Activated CD4-positive, alpha-beta memory T cell treated with anti-CD3 and anti-CD28 coated beads for 36 hours (primary cell): ENCODE data around the gene INMT. TPM values are rescaled to one million over a fixed set of nuclear protein-coding genes. Genes with fewer than 3 reads are reported as not detected.
A peak's percentile ranks its signal among the peaks of the same experiment; 100 is the strongest.

Experiments used
- CTCF ChIA-PET: fragments of 350-600 bp; sonication (Branson Sonifier 250); formaldehyde crosslinking; loops from one replicate; lab custom pipeline; 2021; ENCODE audit warnings: antibody characterized with exemption, inconsistent platforms; lab: Charles Lee
- POLR2A ChIA-PET: fragments of 350-600 bp; sonication (Branson Sonifier 250); formaldehyde crosslinking; loops from one replicate; lab custom pipeline; 2021; ENCODE audit warnings: antibody characterized with exemption; lab: Charles Lee
- DNase-seq: peaks from one replicate; pipeline ENCODE4 v3.0.0-alpha.2; 2020
- H3K27ac Mint-ChIP-seq: one replicate; pipeline ENCODE4 v1.8.0; 2021; ENCODE audit warnings: mixed read lengths
- H3K27me3 Mint-ChIP-seq: one replicate; pipeline ENCODE4 v1.8.0; 2021; ENCODE audit warnings: mixed read lengths
- H3K36me3 Mint-ChIP-seq: one replicate; pipeline ENCODE4 v1.8.0; 2021; ENCODE audit warnings: mixed read lengths
- H3K4me1 Mint-ChIP-seq: one replicate; pipeline ENCODE4 v1.8.0; 2021; ENCODE audit warnings: low read depth, mixed read lengths
- H3K4me3 Mint-ChIP-seq: one replicate; pipeline ENCODE4 v1.8.0; 2021; ENCODE audit warnings: mild to moderate bottlenecking, mixed read lengths
- H3K9me3 Mint-ChIP-seq: one replicate; pipeline ENCODE4 v1.8.0; 2021; ENCODE audit warnings: mixed read lengths
- intact Hi-C: fragments of 100-400 bp; cut with micrococcal nuclease; formaldehyde crosslinking; loops from one replicate; pipeline ENCODE4 v1.15.1; 2023
- total RNA-seq, 2 experiments: library from RNA; stranded (reverse); gene quantifications; one replicate each; pipeline ENCODE4 v1.2.3, GENCODE V29; 2021

Gene INMT
- total RNA-seq, 2 experiments from 2014 or later: not detected

- intact Hi-C loops: no loop called here
- ChIA-PET CTCF (no interaction called here), POLR2A (no interaction called here)
- H3K27me3 Mint-ChIP-seq: peaks cover 9% of the 10 kb centered on the region
- H3K27ac Mint-ChIP-seq: no peak overlapping the region
- H3K4me3 Mint-ChIP-seq: no peak overlapping the region
- no peak for DNase-seq
- H3K4me1 Mint-ChIP-seq: no peaks in the 10 kb centered on the region
- no peaks in the 10 kb centered on the region for H3K36me3 Mint-ChIP-seq
- H3K9me3 Mint-ChIP-seq: no peaks in the 10 kb centered on the region
Measured at GRCh38 chr7:30755384-30756154, 3.6 kb downstream of the INMT start.

- no peaks in the 10 kb centered on the region for H3K36me3 Mint-ChIP-seq
- H3K27me3 Mint-ChIP-seq: peaks cover 9% of the 10 kb centered on the region
- DNase-seq: no peak
- H3K4me1 Mint-ChIP-seq: no peaks in the 10 kb centered on the region
- no peaks in the 10 kb centered on the region for H3K9me3 Mint-ChIP-seq
- no peak overlapping the region for H3K27ac Mint-ChIP-seq
- ChIA-PET CTCF (no interaction called here), POLR2A (no interaction called here)
- intact Hi-C loops: no loop called here
- no peak overlapping the region for H3K4me3 Mint-ChIP-seq
Measured at GRCh38 chr7:30757342-30757692, 5.4 kb downstream of the INMT start.

- Mint-ChIP-seq H3K4me1 (no peaks in the 10 kb centered on the region), H3K9me3 (no peaks in the 10 kb centered on the region), H3K27ac (no peak overlapping the region), H3K27me3 (peaks cover 9% of the 10 kb centered on the region), H3K36me3 (no peaks in the 10 kb centered on the region), H3K4me3 (no peak overlapping the region)
- POLR2A ChIA-PET: no interaction called here
- CTCF ChIA-PET: interaction anchor here (1.2 kb wide), 1 partner anchor 21 kb away, joined by 3 read pairs; no protein-coding TSS in a partner anchor
- DNase-seq: no peak
- intact Hi-C loops: no loop called here
Measured at GRCh38 chr7:30760514-30761213, 8.7 kb downstream of the INMT start.

- Mint-ChIP-seq H3K9me3 (no peaks in the 10 kb centered on the region), H3K4me3 (no peak overlapping the region), H3K27ac (no peak overlapping the region), H3K36me3 (no peaks in the 10 kb centered on the region), H3K27me3 (peaks cover 9% of the 10 kb centered on the region), H3K4me1 (no peaks in the 10 kb centered on the region)
- CTCF ChIA-PET: interaction anchor here (1.2 kb wide), 1 partner anchor 21 kb away, joined by 3 read pairs; no protein-coding TSS in a partner anchor
- intact Hi-C loops: no loop called here
- DNase-seq: no peak
- POLR2A ChIA-PET: no interaction called here
Measured at GRCh38 chr7:30761214-30762156, 9.6 kb downstream of the INMT start.

- ChIA-PET CTCF (no interaction called here), POLR2A (no interaction called here)
- Mint-ChIP-seq H3K9me3 (no peaks in the 10 kb centered on the region), H3K27ac (no peak overlapping the region), H3K4me3 (no peak overlapping the region), H3K36me3 (no peaks in the 10 kb centered on the region), H3K4me1 (no peaks in the 10 kb centered on the region), H3K27me3 (peaks cover 4% of the 10 kb centered on the region)
- intact Hi-C loops: no loop called here
- no peak for DNase-seq
Measured at GRCh38 chr7:30764030-30764975, 12.4 kb downstream of the INMT start.

- POLR2A ChIA-PET: no interaction called here
Measured at GRCh38 chr7:30765408-30765807, 13.5 kb downstream of the INMT start.

GRCh38 chr7:30770845-30771173 lies 18.9 kb downstream of the INMT start:
- peak overlapping the region; percentile 74 for H3K4me3 Mint-ChIP-seq
- ChIA-PET POLR2A (no interaction called here), CTCF (no interaction called here)
- no peak for DNase-seq
- intact Hi-C loops: no loop called here
- no peak overlapping the region for H3K27ac Mint-ChIP-seq
- H3K4me1 Mint-ChIP-seq: peaks cover 3% of the 10 kb centered on the region
- H3K27me3 Mint-ChIP-seq: no peaks in the 10 kb centered on the region
- H3K36me3 Mint-ChIP-seq: no peaks in the 10 kb centered on the region
- no peaks in the 10 kb centered on the region for H3K9me3 Mint-ChIP-seq

More at GRCh38 chr7:30765408-30765807, 13.5 kb downstream of the INMT start:
- no peak for DNase-seq
- H3K4me3 Mint-ChIP-seq: no peak overlapping the region
- H3K27me3 Mint-ChIP-seq: no peaks in the 10 kb centered on the region
- CTCF ChIA-PET: no interaction called here
- H3K36me3 Mint-ChIP-seq: no peaks in the 10 kb centered on the region
- no peaks in the 10 kb centered on the region for H3K9me3 Mint-ChIP-seq
- H3K4me1 Mint-ChIP-seq: no peaks in the 10 kb centered on the region
- no peak overlapping the region for H3K27ac Mint-ChIP-seq
- intact Hi-C loops: no loop called here

- peak within 1 kb of the TSS; percentile 57 for H3K27ac Mint-ChIP-seq
- DNase-seq: peak; percentile 84
Measured at GRCh38 chr7:30771174-30771879, 19.4 kb downstream of the INMT start, which contains the start of gene MINDY4. TSS of gene MINDY4 (plus strand) at chr7:30771417. CDS start at chr7:30771494, 77 bp downstream.

GRCh38 chr7:30771880-30772425 lies 20.0 kb downstream of the INMT start:
- H3K27ac Mint-ChIP-seq: peak overlapping the region; percentile 57
- H3K36me3 Mint-ChIP-seq: no peaks in the 10 kb centered on the region
- H3K27me3 Mint-ChIP-seq: no peaks in the 10 kb centered on the region
- ChIA-PET POLR2A (no interaction called here), CTCF (interaction anchor here (0.9 to 1.4 kb wide), 2 partner anchors 32 to 33 kb away, joined by 4 read pairs; no protein-coding TSS in a partner anchor)
- peak overlapping the region; percentile 81 for H3K4me3 Mint-ChIP-seq
- intact Hi-C loops: no loop called here
- DNase-seq: peak; percentile 36
- no peaks in the 10 kb centered on the region for H3K9me3 Mint-ChIP-seq
- peaks cover 3% of the 10 kb centered on the region for H3K4me1 Mint-ChIP-seq

More at GRCh38 chr7:30771174-30771879, 19.4 kb downstream of the INMT start, which contains the start of gene MINDY4:
- peaks cover 3% of the 10 kb centered on the region for H3K4me1 Mint-ChIP-seq
- CTCF ChIA-PET: interaction anchor here (0.9 to 1.4 kb wide), 2 partner anchors 31 to 33 kb away, joined by 4 read pairs; no protein-coding TSS in a partner anchor
- POLR2A ChIA-PET: no interaction called here
- H3K9me3 Mint-ChIP-seq: no peaks in the 10 kb centered on the region
- H3K27me3 Mint-ChIP-seq: no peaks in the 10 kb centered on the region
- H3K36me3 Mint-ChIP-seq: no peaks in the 10 kb centered on the region
- intact Hi-C loops: no loop called here
- H3K4me3 Mint-ChIP-seq: peak within 1 kb of the TSS; percentile 81

- Mint-ChIP-seq H3K27ac (no peak overlapping the region), H3K4me3 (no peak overlapping the region), H3K4me1 (peaks cover 3% of the 10 kb centered on the region), H3K36me3 (no peaks in the 10 kb centered on the region), H3K27me3 (no peaks in the 10 kb centered on the region), H3K9me3 (no peaks in the 10 kb centered on the region)
- CTCF ChIA-PET: interaction anchor here (1.4 kb wide), 1 partner anchor 33 kb away, joined by 4 read pairs; no protein-coding TSS in a partner anchor
- DNase-seq: no peak
- intact Hi-C loops: no loop called here
- POLR2A ChIA-PET: no interaction called here
Measured at GRCh38 chr7:30772984-30773383, 21.0 kb downstream of the INMT start.
